Stomach (tissue), 4 donors: ENCODE results near the gene LTB4R.

ENCODE experiments used
- CTCF ChIP-seq, 7 experiments: fragments of 450-650 bp in 4 of 7; fragments of 200-600 bp in 3 of 7; sonication (generic) in 3 of 7; IDR thresholded peaks; one replicate each; pipeline ENCODE4 v1.5.1; 2016 to 2019; ENCODE audit warnings: antibody characterized with exemption in 7 of 7, control low read depth in 2 of 7, mild to moderate bottlenecking in 1 of 7
- EP300 ChIP-seq: sonication (generic); formaldehyde crosslinking; IDR thresholded peaks from one replicate; pipeline ENCODE4 v1.6.1; 2017; ENCODE audit warnings: antibody characterized with exemption

GRCh38 chr14:24342889-24343288 is 31.6 kb downstream of the LTB4R start:
- TF ChIP-seq CTCF (IDR thresholded peaks at IDR 0.05) = no peak
- no peak for TF ChIP-seq EP300
